AG04450 (cell line): ENCODE results near the gene DYNLT5. TPM values are rescaled to one million over a fixed set of nuclear protein-coding genes. Genes with fewer than 3 reads are reported as not detected.
A peak's percentile ranks its signal among the peaks of the same experiment; 100 is the strongest.

Source experiments
- CTCF ChIA-PET: fragments of 300-600, 350-600 bp; formaldehyde crosslinking; extraction: SDS; loops from one replicate; lab custom pipeline; 2022; ENCODE audit warnings: antibody characterized with exemption, inconsistent platforms; lab: Charles Lee
- POLR2A ChIA-PET: fragments of 350-600 bp; formaldehyde crosslinking; extraction: SDS; loops from one replicate; lab custom pipeline; 2021; ENCODE audit warnings: antibody characterized with exemption, inconsistent platforms; lab: Yijun Ruan, JAX
- DNase-seq: peaks from one replicate; pipeline ENCODE4 v3.0.0-alpha.2; 2011; ENCODE audit warnings: low read depth, low spot score
- H3K27ac ChIP-seq: one replicate; pipeline ENCODE4 v1.5.1; 2012; ENCODE audit warnings: low read depth, low read length, control low read depth
- H3K27me3 ChIP-seq: one replicate; pipeline ENCODE4 v1.6.0; 2012; ENCODE audit warnings: low read length; ENCODE audit not compliant: control insufficient read depth, insufficient read depth
- H3K4me3 ChIP-seq: 2 replicates; pipeline ENCODE4 v1.5.1; 2011; ENCODE audit warnings: mild to moderate bottlenecking, low read depth, low read length, control low read depth
- H3K9me3 ChIP-seq: 2 replicates; pipeline ENCODE4 v1.5.1; 2012; ENCODE audit warnings: low read length; ENCODE audit not compliant: control insufficient read depth, insufficient read depth
- CTCF ChIP-seq: IDR thresholded peaks from 2 replicates; pipeline ENCODE4 v1.5.1; 2011; ENCODE audit warnings: low read depth, low read length, control low read depth, inconsistent platforms
- polyA plus RNA-seq: library from polyadenylated mRNA; depleted of rRNA; stranded (reverse); fragments of >200 nt; gene quantifications from 2 replicates; pipeline ENCODE4 v1.2.3, GENCODE V29; 2011

Gene DYNLT5
- polyA plus RNA-seq, 1 experiment = 0.98 TPM

GRCh38 chr1:66758241-66758755 is 6.0 kb downstream of the DYNLT5 start:
- POLR2A ChIA-PET = no interaction called here
- TF ChIP-seq CTCF = no peak
- Histone ChIP-seq H3K9me3 (no peaks in the 10 kb centered on the region), H3K4me3 (no peak overlapping the region), H3K27ac (no peak overlapping the region), H3K27me3 (no peaks in the 10 kb centered on the region)
- CTCF ChIA-PET = interaction anchor here (1.1 to 1.3 kb wide), 2 partner anchors 391 to 742 kb away, joined by 3 to 4 read pairs; no protein-coding TSS in a partner anchor
- DNase-seq = no peak

- TF ChIP-seq CTCF = no peak
- CTCF ChIA-PET = interaction anchor here (0.6 kb wide), 1 partner anchor 451 kb away, joined by 5 read pairs; no protein-coding TSS in a partner anchor
- Histone ChIP-seq H3K27me3 (no peaks in the 10 kb centered on the region), H3K9me3 (no peaks in the 10 kb centered on the region), H3K4me3 (no peak overlapping the region), H3K27ac (no peak overlapping the region)
- DNase-seq = no peak
- POLR2A ChIA-PET = no interaction called here
Observed at GRCh38 chr1:66760506-66760905, 8.2 kb downstream of the DYNLT5 start.

DNA sequence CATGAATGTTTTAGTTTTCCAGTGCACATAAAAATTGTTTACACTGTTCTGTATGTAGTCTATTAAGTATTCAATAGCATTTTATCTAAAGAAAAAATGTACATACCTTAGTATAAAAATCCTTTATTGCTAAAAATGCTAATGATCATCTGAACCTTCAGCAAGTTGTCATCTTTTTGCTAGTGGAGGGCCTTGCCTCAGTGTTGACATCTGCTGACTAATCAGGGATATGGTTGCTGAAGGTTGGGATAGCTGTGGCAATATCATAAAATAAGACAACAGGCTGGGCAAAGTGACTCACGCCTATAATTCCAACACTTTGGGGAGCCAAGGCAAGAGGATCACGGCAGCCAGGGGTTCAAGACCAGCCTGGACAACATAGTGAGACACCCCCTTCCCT is 9.0 kb downstream of the DYNLT5 start:
- ChIA-PET CTCF (interaction anchor here (7.0 kb wide), 1 partner anchor 451 kb away, joined by 134 read pairs; no protein-coding TSS in a partner anchor), POLR2A (no interaction called here)
- no peak for DNase-seq
- Histone ChIP-seq H3K9me3 (no peaks in the 10 kb centered on the region), H3K27me3 (no peaks in the 10 kb centered on the region), H3K27ac (no peak overlapping the region), H3K4me3 (no peak overlapping the region)
- no peak for TF ChIP-seq CTCF

DNA sequence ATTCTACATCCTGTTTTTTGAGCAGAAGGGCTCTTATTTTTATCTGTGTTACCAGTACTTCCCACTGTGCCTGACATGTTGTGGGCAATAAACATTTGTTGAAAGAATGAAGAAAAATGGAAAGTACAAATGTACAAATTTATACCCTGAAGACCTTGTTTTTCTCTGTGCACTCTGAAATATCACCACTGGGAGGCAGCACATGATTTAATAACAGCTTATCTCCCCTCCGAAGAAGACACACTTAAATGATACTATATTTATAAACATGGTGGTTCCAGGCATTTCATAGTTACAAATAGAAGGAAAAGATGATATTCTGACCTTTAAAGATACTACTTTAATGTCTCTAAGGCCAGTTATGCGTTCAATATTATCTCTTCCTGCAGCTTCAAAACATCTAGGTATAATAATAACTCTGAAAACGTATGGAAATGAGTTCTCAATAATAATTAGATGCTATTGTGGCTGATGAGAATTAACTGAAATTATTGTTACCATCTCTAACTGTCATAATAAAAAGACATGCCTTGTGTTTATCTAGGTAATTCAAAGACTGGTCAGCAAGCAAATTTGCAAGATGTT is 12.8 kb downstream of the DYNLT5 start:
- CTCF ChIA-PET = interaction anchor here (0.6 to 7.4 kb wide), 12 partner anchors 11 to 735 kb away, joined by 3 to 134 read pairs (median 4); no protein-coding TSS in a partner anchor
- DNase-seq = peak; percentile 29
- POLR2A ChIA-PET = interaction anchor here (0.6 kb wide), 1 partner anchor 228 kb away, joined by 3 read pairs; no protein-coding TSS in a partner anchor

More for the DNA sequence above, 12.8 kb downstream of the DYNLT5 start:
- Histone ChIP-seq H3K27ac (no peak overlapping the region), H3K9me3 (no peaks in the 10 kb centered on the region), H3K4me3 (no peak overlapping the region), H3K27me3 (no peaks in the 10 kb centered on the region)
- TF ChIP-seq CTCF = peak; percentile 78
